ENCODE measurements around the gene AADACL4. TPM values are rescaled to one million over a fixed set of nuclear protein-coding genes. Genes with fewer than 3 reads are reported as not detected.

AADACL4 gene
- polyA plus RNA-seq, 1 donor (not counting 4 experiments of a cell fraction or from before 2014, with no cell fraction given), result not detected

DNA sequence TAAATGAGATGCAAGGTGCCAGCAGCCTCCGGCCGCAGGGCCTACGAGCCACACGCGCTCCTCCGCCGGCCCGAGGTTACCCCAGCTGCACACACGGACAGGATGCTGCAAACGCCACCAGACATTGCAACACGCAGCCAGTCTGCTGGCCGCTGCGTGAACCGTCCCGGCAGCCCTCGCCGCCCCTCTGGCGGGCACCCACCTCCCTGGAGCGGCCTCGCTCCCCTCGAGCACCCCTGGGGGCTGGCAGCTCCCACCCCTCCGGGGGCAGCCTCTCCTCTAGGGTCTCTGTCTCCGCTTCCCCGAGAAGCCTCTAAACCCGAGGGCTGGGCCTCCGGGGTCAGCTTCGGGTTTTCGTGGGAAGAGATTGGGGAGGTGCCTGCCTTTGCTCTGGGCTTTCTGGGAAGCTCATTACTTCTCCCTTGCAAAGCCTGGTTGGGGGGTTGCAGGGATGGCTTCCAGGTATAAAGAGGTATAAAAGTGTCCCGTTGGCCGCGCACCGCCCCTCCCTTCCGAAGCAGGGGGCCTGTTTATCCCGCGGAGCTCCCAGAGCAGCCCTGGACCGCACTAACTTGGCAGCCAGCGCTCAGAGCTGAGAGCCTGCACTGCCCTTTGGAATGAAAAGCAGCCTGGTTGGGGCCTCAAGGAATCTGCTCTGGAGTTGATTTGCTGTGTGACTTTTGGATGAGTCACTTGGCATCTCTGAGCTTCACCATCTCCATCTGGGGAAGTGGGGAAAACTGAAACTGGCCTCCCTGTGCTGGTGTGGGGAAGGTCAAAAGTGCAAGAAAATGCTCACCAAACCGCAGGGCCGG lies 47.7 kb upstream of the AADACL4 start:
- H3K79me2 ChIP-seq (ENCODE audit: control insufficient read depth, insufficient read depth, low read length), result no peaks in the 10 kb centered on the region
- no peak for FAIRE-seq

DNA sequence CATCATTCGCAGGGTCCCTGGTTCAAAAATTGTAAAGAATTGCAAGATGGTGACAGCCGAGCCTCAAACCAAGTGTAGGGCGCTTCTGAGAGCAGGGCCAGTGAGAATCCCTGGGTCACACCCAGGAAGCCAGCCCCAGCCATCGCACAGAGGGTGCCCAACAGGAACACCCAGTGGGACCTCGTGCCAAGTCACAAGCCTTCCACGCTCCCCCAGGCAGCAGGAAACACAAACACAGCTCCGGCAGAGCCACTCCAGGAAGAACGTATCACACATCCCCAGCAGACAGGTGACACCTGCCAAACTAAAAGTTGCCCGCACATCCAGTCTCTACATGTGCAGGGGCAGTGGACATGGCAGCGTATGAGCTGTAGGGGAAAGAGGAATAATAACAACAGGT lies 46.1 kb upstream of the AADACL4 start:
- dilution Hi-C loops (cut with MboI; ENCODE audit: extremely low pct_ligation_motif_present, low sequenced_read_pairs), result no loop called here
- H3K4me3 ChIP-seq (ENCODE audit: control insufficient read depth in 2 of 3, extremely low read depth in 1 of 3, insufficient read depth in 2 of 3, low read depth in 1 of 3, low read length in 3 of 3), result no peak overlapping the region
- H4K20me1 ChIP-seq (ENCODE audit: control insufficient read depth, extremely low read depth, insufficient read depth, low read length), result no peaks in the 10 kb centered on the region
- no peaks in the 10 kb centered on the region for H3K79me2 ChIP-seq (ENCODE audit: control insufficient read depth, insufficient read depth, low read length)
- H3K36me3 ChIP-seq (ENCODE audit: control insufficient read depth in 2 of 2, extremely low read depth in 1 of 2, insufficient read depth in 2 of 2, low read length in 2 of 2), result no peaks in the 10 kb centered on the region
- no peak overlapping the region for H3K9ac ChIP-seq (ENCODE audit: control insufficient read depth, extremely low read depth, insufficient read depth, low read length)
- TF ChIP-seq, protein P1, sequence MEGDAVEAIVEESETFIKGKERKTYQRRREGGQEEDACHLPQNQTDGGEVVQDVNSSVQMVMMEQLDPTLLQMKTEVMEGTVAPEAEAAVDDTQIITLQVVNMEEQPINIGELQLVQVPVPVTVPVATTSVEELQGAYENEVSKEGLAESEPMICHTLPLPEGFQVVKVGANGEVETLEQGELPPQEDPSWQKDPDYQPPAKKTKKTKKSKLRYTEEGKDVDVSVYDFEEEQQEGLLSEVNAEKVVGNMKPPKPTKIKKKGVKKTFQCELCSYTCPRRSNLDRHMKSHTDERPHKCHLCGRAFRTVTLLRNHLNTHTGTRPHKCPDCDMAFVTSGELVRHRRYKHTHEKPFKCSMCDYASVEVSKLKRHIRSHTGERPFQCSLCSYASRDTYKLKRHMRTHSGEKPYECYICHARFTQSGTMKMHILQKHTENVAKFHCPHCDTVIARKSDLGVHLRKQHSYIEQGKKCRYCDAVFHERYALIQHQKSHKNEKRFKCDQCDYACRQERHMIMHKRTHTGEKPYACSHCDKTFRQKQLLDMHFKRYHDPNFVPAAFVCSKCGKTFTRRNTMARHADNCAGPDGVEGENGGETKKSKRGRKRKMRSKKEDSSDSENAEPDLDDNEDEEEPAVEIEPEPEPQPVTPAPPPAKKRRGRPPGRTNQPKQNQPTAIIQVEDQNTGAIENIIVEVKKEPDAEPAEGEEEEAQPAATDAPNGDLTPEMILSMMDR (optimal IDR thresholded peaks at IDR 0.05 in 1 of 3, IDR thresholded peaks at IDR 0.05 in 1 of 3, conservative IDR thresholded peaks at IDR 0.05 in 1 of 3; ENCODE audit: extremely low read depth in 1 of 3, insufficient read depth in 2 of 3, low read length in 3 of 3), result no peak
- no peak for TF ChIP-seq EZH2 (IDR thresholded peaks at IDR 0.05; ENCODE audit: low read length)
- peaks cover 13% of the 10 kb centered on the region for H3K4me1 ChIP-seq (ENCODE audit: control insufficient read depth, extremely low read depth, insufficient read depth, low read length)
- DNase-seq (ENCODE audit: low read depth, low spot score) (no peak), FAIRE-seq (no peak)
- no peaks in the 10 kb centered on the region for H3K9me1 ChIP-seq (ENCODE audit: control insufficient read depth, extremely low read depth, insufficient read depth, low read length)
- H3K9me3 ChIP-seq (ENCODE audit: control insufficient read depth, low read depth, low read length), result no peaks in the 10 kb centered on the region
- H3K27me3 ChIP-seq (ENCODE audit: control insufficient read depth, extremely low read depth, insufficient read depth, low read length), result peaks cover 6% of the 10 kb centered on the region
- no peak overlapping the region for H2AFZ ChIP-seq (ENCODE audit: control insufficient read depth, low read length)
- H3K4me2 ChIP-seq (ENCODE audit: control insufficient read depth, extremely low read depth, insufficient read depth, low read depth, low read length), result no peak overlapping the region
- H3K27ac ChIP-seq (ENCODE audit: control insufficient read depth, insufficient read depth, low read length), result no peak overlapping the region

More for the DNA sequence above, 47.7 kb upstream of the AADACL4 start:
- Histone ChIP-seq H3K9ac (ENCODE audit: control insufficient read depth, extremely low read depth, insufficient read depth, low read length) (peak overlapping the region; percentile 7), H3K36me3 (ENCODE audit: control insufficient read depth in 2 of 2, extremely low read depth in 1 of 2, insufficient read depth in 2 of 2, low read length in 2 of 2) (no peaks in the 10 kb centered on the region), H2AFZ (ENCODE audit: control insufficient read depth, low read length) (no peak overlapping the region), H3K4me1 (ENCODE audit: control insufficient read depth, extremely low read depth, insufficient read depth, low read length) (peaks cover 10% of the 10 kb centered on the region), H3K9me3 (ENCODE audit: control insufficient read depth, low read depth, low read length) (no peaks in the 10 kb centered on the region), H3K27ac (ENCODE audit: control insufficient read depth, insufficient read depth, low read length) (no peak overlapping the region), H3K4me2 (ENCODE audit: control insufficient read depth, extremely low read depth, insufficient read depth, low read depth, low read length) (peak overlapping the region; percentile 55), H3K9me1 (ENCODE audit: control insufficient read depth, extremely low read depth, insufficient read depth, low read length) (no peaks in the 10 kb centered on the region), H4K20me1 (ENCODE audit: control insufficient read depth, extremely low read depth, insufficient read depth, low read length) (no peaks in the 10 kb centered on the region), H3K27me3 (ENCODE audit: control insufficient read depth, extremely low read depth, insufficient read depth, low read length) (peaks cover 6% of the 10 kb centered on the region), H3K4me3 (ENCODE audit: control insufficient read depth in 2 of 3, extremely low read depth in 1 of 3, insufficient read depth in 2 of 3, low read depth in 1 of 3, low read length in 3 of 3) (no peak overlapping the region)
- dilution Hi-C loops (cut with MboI; ENCODE audit: extremely low pct_ligation_motif_present, low sequenced_read_pairs), result no loop called here
- no peak for TF ChIP-seq EZH2 (IDR thresholded peaks at IDR 0.05; ENCODE audit: low read length)
- TF ChIP-seq, protein P1 (optimal IDR thresholded peaks at IDR 0.05 in 1 of 3, IDR thresholded peaks at IDR 0.05 in 1 of 3, conservative IDR thresholded peaks at IDR 0.05 in 1 of 3; ENCODE audit: extremely low read depth in 1 of 3, insufficient read depth in 2 of 3, low read length in 3 of 3), result no peak
- DNase-seq (ENCODE audit: low read depth, low spot score), result no peak

Data from keratinocyte (primary cell).